HepG2 (cell line): ENCODE data around the gene ANKRD11. TPM values are rescaled to one million over a fixed set of nuclear protein-coding genes. Genes with fewer than 3 reads are reported as not detected.

Experiments
- BCL6 ChIP-seq: IDR thresholded peaks from 2 replicates; pipeline ENCODE4 v1.6.1; 2016; ENCODE audit warnings: missing genetic modification reagents, missing compliant biosample characterization
- CHD2 ChIP-seq: IDR thresholded peaks from 2 replicates; pipeline ENCODE4 v1.6.1; 2011; ENCODE audit warnings: low read depth, low read length, improper control_type of control experiment
- FOXC1 ChIP-seq: sonication (generic); formaldehyde crosslinking; IDR thresholded peaks from 2 replicates; pipeline ENCODE4 v1.8.0; 2022; ENCODE audit warnings: mild to moderate bottlenecking, missing genetic modification reagents, borderline replicate concordance
- JDP2 ChIP-seq: sonication (generic); formaldehyde crosslinking; IDR thresholded peaks from 2 replicates; pipeline ENCODE4 v1.8.1; 2022; ENCODE audit warnings: missing genetic modification reagents, borderline replicate concordance
- MED1 ChIP-seq: sonication (generic); formaldehyde crosslinking; IDR thresholded peaks from 2 replicates; pipeline ENCODE4 v1.4.0; 2020; ENCODE audit warnings: missing genetic modification reagents
- MIER3 ChIP-seq: IDR thresholded peaks from 2 replicates; pipeline ENCODE4 v1.6.1; 2016; ENCODE audit warnings: missing compliant biosample characterization, borderline replicate concordance
- MYNN ChIP-seq: sonication (generic); formaldehyde crosslinking; IDR thresholded peaks from 2 replicates; pipeline ENCODE4 v1.4.0; 2020; ENCODE audit warnings: mild to moderate bottlenecking, low read depth, missing genetic modification reagents
- NFKB2 ChIP-seq: sonication (generic); formaldehyde crosslinking; IDR thresholded peaks from 2 replicates; pipeline ENCODE4 v1.4.0; 2020; ENCODE audit warnings: missing genetic modification reagents, borderline replicate concordance
- RARA ChIP-seq: IDR thresholded peaks from 2 replicates; pipeline ENCODE4 v1.6.1; 2016; ENCODE audit warnings: missing genetic modification reagents, missing compliant biosample characterization
- RCOR2 ChIP-seq: IDR thresholded peaks from 2 replicates; pipeline ENCODE4 v1.6.1; 2016; ENCODE audit warnings: missing biosample characterization, missing genetic modification reagents
- RFX1 ChIP-seq: fragments of 450-650 bp; IDR thresholded peaks from 2 replicates; pipeline ENCODE4 v1.6.1; 2017
- SALL2 ChIP-seq: sonication (generic); formaldehyde crosslinking; IDR thresholded peaks from 2 replicates; pipeline ENCODE4 v1.8.1; 2023; ENCODE audit warnings: mild to moderate bottlenecking, missing genetic modification reagents, inconsistent platforms
- STAG1 ChIP-seq: sonication (generic); formaldehyde crosslinking; IDR thresholded peaks from 2 replicates; pipeline ENCODE4 v1.4.0; 2020; ENCODE audit warnings: missing genetic modification reagents
- TERF1 ChIP-seq: sonication (generic); formaldehyde crosslinking; IDR thresholded peaks from 2 replicates; pipeline ENCODE4 v1.8.0; 2022; ENCODE audit warnings: mild to moderate bottlenecking, missing genetic modification reagents, moderate library complexity
- TP53 ChIP-seq: sonication (generic); formaldehyde crosslinking; conservative IDR thresholded peaks from 2 replicates; pipeline ENCODE4 v1.4.0; 2020; ENCODE audit warnings: missing genetic modification reagents
- U2AF1 ChIP-seq: fragments of 200-400 bp; formaldehyde crosslinking; optimal IDR thresholded peaks from 2 replicates; pipeline ENCODE3; 2017; ENCODE audit warnings: mild to moderate bottlenecking, low read depth, low read length
- ZBTB43 ChIP-seq: sonication (generic); formaldehyde crosslinking; conservative IDR thresholded peaks from 2 replicates; pipeline ENCODE4 v1.4.0; 2020; ENCODE audit warnings: missing genetic modification reagents
- ZNF407 ChIP-seq: sonication (generic); formaldehyde crosslinking; IDR thresholded peaks from one replicate; pipeline ENCODE4 v1.5.1; 2020; ENCODE audit warnings: mild to moderate bottlenecking, missing genetic modification reagents; ENCODE audit errors: not compliant biosample characterization
- ZZZ3 ChIP-seq: sonication (generic); formaldehyde crosslinking; IDR thresholded peaks from 2 replicates; pipeline ENCODE4 v1.4.0; 2020; ENCODE audit warnings: missing genetic modification reagents, mild to moderate bottlenecking, borderline replicate concordance
- polyA plus RNA-seq, 8 experiments: library from polyadenylated mRNA; depleted of rRNA in 3 of 8; stranded (reverse) in 7 of 8; unstranded in 1 of 8; fragments of >200 nt; fragmentation: Illumina TruSeq in 4 of 8; extraction: Trizol in 4 of 8; gene quantifications; 2 replicates each; pipeline versions ENCODE4 v1.2.1 to v1.2.3, GENCODE V29; 2011 to 2016; ENCODE audit warnings: low read depth in 4 of 8, missing spikeins in 1 of 8, mixed read lengths in 1 of 8; ENCODE audit not compliant: insufficient read depth in 1 of 8
- total RNA-seq, 5 experiments: library from RNA; depleted of rRNA; stranded (reverse); fragments of >200 nt; fragmentation: Illumina TruSeq; extraction: Trizol; gene quantifications; 2 replicates each; pipeline ENCODE4 v1.2.3, GENCODE V29; 2016; ENCODE audit warnings: low read depth in 1 of 5

Gene ANKRD11
- total and polyA plus RNA-seq, 2 of the 13 experiments (the other 11 are each of a cell fraction or from before 2014, with no cell fraction given) = 21.4 to 38.4 TPM

GRCh38 chr16:89430436-89431157, 59.8 kb downstream of the ANKRD11 start (continued):
- TF ChIP-seq ZNF407 (CRISPR knock-in tag) = no peak
- no peak for TF ChIP-seq ZZZ3 (CRISPR knock-in tag)
- TF ChIP-seq FOXC1 (CRISPR knock-in tag) = no peak
- no peak for TF ChIP-seq RCOR2 (CRISPR knock-in tag)
- no peak for TF ChIP-seq TP53 (CRISPR knock-in tag)
- TF ChIP-seq RFX1 = no peak
- TF ChIP-seq RARA (CRISPR knock-in tag) = peak; percentile 55
- TF ChIP-seq SALL2 (CRISPR knock-in tag) = no peak
- peak; percentile 18; the same call in 1 of the 2 replicates for TF ChIP-seq MIER3 (CRISPR knock-in tag)
- no peak for TF ChIP-seq TERF1 (CRISPR knock-in tag)
- TF ChIP-seq JDP2 = no peak
- TF ChIP-seq STAG1 (CRISPR knock-in tag) = no peak
- TF ChIP-seq CHD2 = no peak
- 0 out of 2 replicates have a peak, but pooled peaks have one; percentile 28 for TF ChIP-seq BCL6 (CRISPR knock-in tag)
- no peak for TF ChIP-seq MED1
- TF ChIP-seq MYNN (CRISPR knock-in tag) = no peak
- no peak for TF ChIP-seq NFKB2 (CRISPR knock-in tag)
- TF ChIP-seq ZBTB43 (CRISPR knock-in tag) = peak; percentile 69; the same call in 1 of the 2 replicates
- TF ChIP-seq U2AF1 = no peak
